KMS-11 (cell line): Measurements from ENCODE around the gene RPRD1B.

Experiments
- H2AFZ ChIP-seq: fragments of 200-600 bp; sonication (generic); 2 replicates; pipeline ENCODE4 v1.6.1; 2016; ENCODE audit warnings: antibody characterized with exemption, mixed run types, low read depth
- H3K27ac ChIP-seq: fragments of 200-600 bp; sonication (generic); 2 replicates; pipeline ENCODE4 v1.6.1; 2016; ENCODE audit warnings: mild to moderate bottlenecking, mixed run types
- H3K27me3 ChIP-seq: fragments of 200-600 bp; sonication (generic); 2 replicates; pipeline ENCODE4 v1.6.1; 2017; ENCODE audit warnings: mild to moderate bottlenecking, low read depth, mixed run types, moderate library complexity; ENCODE audit not compliant: insufficient read depth
- H3K36me3 ChIP-seq: fragments of 200-600 bp; sonication (generic); 2 replicates; pipeline ENCODE4 v1.6.1; 2017; ENCODE audit warnings: mild to moderate bottlenecking, mixed run types; ENCODE audit not compliant: insufficient read depth
- H3K4me1 ChIP-seq: fragments of 200-600 bp; sonication (generic); 2 replicates; pipeline ENCODE4 v1.6.1; 2016; ENCODE audit warnings: mild to moderate bottlenecking, low read depth, mixed run types; ENCODE audit not compliant: poor library complexity, severe bottlenecking
- H3K4me2 ChIP-seq: fragments of 200-600 bp; sonication (generic); 2 replicates; pipeline ENCODE4 v1.7.0; 2016; ENCODE audit warnings: mild to moderate bottlenecking, mixed run types
- H3K4me3 ChIP-seq: fragments of 200-600 bp; sonication (generic); IDR thresholded peaks from 2 replicates; pipeline ENCODE4 v1.6.1; 2017; ENCODE audit warnings: low read depth, low read length, mixed read lengths; ENCODE audit not compliant: insufficient read depth
- H3K79me2 ChIP-seq: fragments of 200-600 bp; sonication (generic); 2 replicates; pipeline ENCODE4 v1.6.1; 2016; ENCODE audit warnings: low read depth, mixed run types; ENCODE audit not compliant: insufficient read depth
- H3K9ac ChIP-seq: fragments of 200-600 bp; sonication (generic); 2 replicates; pipeline ENCODE4 v1.6.1; 2016; ENCODE audit warnings: mild to moderate bottlenecking, mixed run types
- H4K20me1 ChIP-seq: fragments of 200-600 bp; sonication (generic); 2 replicates; pipeline ENCODE4 v1.6.1; 2016; ENCODE audit warnings: mild to moderate bottlenecking, mixed run types; ENCODE audit not compliant: insufficient read depth
- CTCF ChIP-seq: fragments of 200-600 bp; sonication (generic); conservative IDR thresholded peaks from 2 replicates; pipeline ENCODE4 v1.6.1; 2017; ENCODE audit warnings: low read depth, mild to moderate bottlenecking, antibody characterized with exemption, low read length, moderate library complexity, mixed read lengths

RPRD1B gene

GRCh38 chr20:38108438-38108985 lies 75.0 kb downstream of the RPRD1B start:
- TF ChIP-seq CTCF, result no peak
- no peak overlapping the region for H3K27ac ChIP-seq
- no peak overlapping the region for H3K4me3 ChIP-seq
- no peaks in the 10 kb centered on the region for H4K20me1 ChIP-seq
- H3K27me3 ChIP-seq, result no peaks in the 10 kb centered on the region
- H2AFZ ChIP-seq, result no peak overlapping the region
- no peak overlapping the region for H3K9ac ChIP-seq
- H3K4me1 ChIP-seq, result no peaks in the 10 kb centered on the region
- no peaks in the 10 kb centered on the region for H3K79me2 ChIP-seq
- no peak overlapping the region for H3K4me2 ChIP-seq
- no peaks in the 10 kb centered on the region for H3K36me3 ChIP-seq

GRCh38 chr20:38108986-38109541 lies 75.5 kb downstream of the RPRD1B start:
- Histone ChIP-seq H3K79me2 (no peaks in the 10 kb centered on the region), H3K4me1 (no peaks in the 10 kb centered on the region), H3K4me2 (no peak overlapping the region), H3K27ac (no peak overlapping the region), H3K9ac (no peak overlapping the region), H3K4me3 (no peak overlapping the region), H3K36me3 (no peaks in the 10 kb centered on the region), H4K20me1 (no peaks in the 10 kb centered on the region), H2AFZ (no peak overlapping the region), H3K27me3 (no peaks in the 10 kb centered on the region)
- TF ChIP-seq CTCF, result no peak

- H3K4me2 ChIP-seq, result no peak overlapping the region
- H3K27ac ChIP-seq, result no peak overlapping the region
- no peak overlapping the region for H2AFZ ChIP-seq
- no peaks in the 10 kb centered on the region for H3K27me3 ChIP-seq
- no peak overlapping the region for H3K9ac ChIP-seq
- no peaks in the 10 kb centered on the region for H3K79me2 ChIP-seq
- no peak overlapping the region for H3K4me3 ChIP-seq
- H3K36me3 ChIP-seq, result no peaks in the 10 kb centered on the region
- H4K20me1 ChIP-seq, result no peaks in the 10 kb centered on the region
- no peak for TF ChIP-seq CTCF
- no peaks in the 10 kb centered on the region for H3K4me1 ChIP-seq
Measured at GRCh38 chr20:38109591-38110524, 76.3 kb downstream of the RPRD1B start.

GRCh38 chr20:38110525-38111178 lies 77.1 kb downstream of the RPRD1B start:
- Histone ChIP-seq H3K4me3 (no peak overlapping the region), H3K4me2 (no peak overlapping the region), H4K20me1 (no peaks in the 10 kb centered on the region), H3K27ac (no peak overlapping the region), H2AFZ (no peak overlapping the region), H3K9ac (no peak overlapping the region), H3K4me1 (no peaks in the 10 kb centered on the region), H3K27me3 (no peaks in the 10 kb centered on the region), H3K36me3 (no peaks in the 10 kb centered on the region), H3K79me2 (no peaks in the 10 kb centered on the region)
- no peak for TF ChIP-seq CTCF
